SK-N-SH (cell line): Measurements from ENCODE around the gene DUSP15. TPM values are rescaled to one million over a fixed set of nuclear protein-coding genes. Genes with fewer than 3 reads are reported as not detected.

Source experiments
- CTCF ChIA-PET: fragments of 300-600, 350-600 bp; formaldehyde crosslinking; extraction: SDS; loops from one replicate; lab custom pipeline; 2021; lab: Yijun Ruan, JAX
- POLR2A ChIA-PET: fragments of 350-600 bp; sonication (Branson Sonifier 250); formaldehyde crosslinking; extraction: SDS; loops from one replicate; lab custom pipeline; 2020; ENCODE audit warnings: antibody characterized with exemption, inconsistent platforms; lab: Yijun Ruan, JAX
- DNase-seq: peaks from one replicate; pipeline ENCODE4 v3.0.0; 2012
- H2AFZ ChIP-seq: fragments of 200-600 bp; sonication (generic); 2 replicates; pipeline ENCODE4 v1.8.1; 2016; ENCODE audit warnings: antibody characterized with exemption, mild to moderate bottlenecking, low read depth
- H3F3A ChIP-seq: fragments of 200-600 bp; sonication (generic); replicated peaks from 2 replicates; pipeline ENCODE3; 2016; ENCODE audit warnings: antibody characterized with exemption, mild to moderate bottlenecking; ENCODE audit not compliant: insufficient read depth
- H3K27ac ChIP-seq, 2 experiments: fragments of 200-500 bp in 1 of 2; fragments of 200-600 bp in 1 of 2; sonication (Bioruptor generic) in 1 of 2; sonication (generic), shearing (Covaris generic) in 1 of 2; 2 replicates each; pipeline versions ENCODE4 v1.5.1 to v1.6.1; 2014 to 2016; ENCODE audit warnings: low read depth in 2 of 2, inconsistent platforms in 1 of 2, low read length in 1 of 2, mild to moderate bottlenecking in 1 of 2, mixed read lengths in 1 of 2
- H3K27me3 ChIP-seq: fragments of 200-600 bp; sonication (generic), shearing (Covaris generic); 2 replicates; pipeline ENCODE4 v1.6.1; 2016; ENCODE audit warnings: mixed run types; ENCODE audit not compliant: insufficient read depth
- H3K36me3 ChIP-seq, 2 experiments: fragments of 200-500 bp in 1 of 2; fragments of 200-600 bp in 1 of 2; sonication (Bioruptor generic) in 1 of 2; sonication (generic) in 1 of 2; replicated peaks in 1 of 2; 2 replicates each; pipeline versions ENCODE3 to v1.5.1; 2014 to 2016; ENCODE audit warnings: low read length in 1 of 2, mild to moderate bottlenecking in 1 of 2; ENCODE audit not compliant: insufficient read depth in 2 of 2, control insufficient read depth in 1 of 2
- H3K4me1 ChIP-seq, 2 experiments: fragments of 200-500 bp in 1 of 2; fragments of 200-600 bp in 1 of 2; sonication (Bioruptor generic) in 1 of 2; sonication (generic), shearing (Covaris generic) in 1 of 2; 2 replicates each; pipeline versions ENCODE4 v1.5.1 to v1.6.1; 2014 to 2016; ENCODE audit warnings: low read depth in 1 of 2, low read length in 1 of 2, mixed run types in 1 of 2; ENCODE audit not compliant: insufficient read depth in 2 of 2, control insufficient read depth in 1 of 2
- H3K4me2 ChIP-seq: fragments of 200-600 bp; sonication (generic), shearing (Covaris generic); 2 replicates; pipeline ENCODE4 v1.6.1; 2017; ENCODE audit warnings: mixed run types
- H3K4me3 ChIP-seq, 2 experiments: fragments of 200-500 bp in 1 of 2; fragments of 200-600 bp in 1 of 2; sonication (Bioruptor generic) in 1 of 2; sonication (generic), shearing (Covaris generic) in 1 of 2; 2 replicates each; pipeline versions ENCODE4 v1.5.1 to v1.8.1; 2014 to 2016; ENCODE audit warnings: low read depth in 2 of 2, inconsistent platforms in 1 of 2, low read length in 1 of 2, mild to moderate bottlenecking in 1 of 2, mixed read lengths in 1 of 2, moderate library complexity in 1 of 2
- H3K79me2 ChIP-seq: fragments of 200-600 bp; sonication (generic); 2 replicates; pipeline ENCODE4 v1.8.1; 2017; ENCODE audit warnings: mild to moderate bottlenecking; ENCODE audit not compliant: insufficient read depth
- H3K9ac ChIP-seq: fragments of 200-600 bp; sonication (generic); 2 replicates; pipeline ENCODE4 v1.6.1; 2017; ENCODE audit warnings: mixed run types
- H3K9me2 ChIP-seq: fragments of 200-600 bp; sonication (generic); 2 replicates; pipeline ENCODE4 v1.6.1; 2017; ENCODE audit warnings: mixed run types
- H3K9me3 ChIP-seq: fragments of 200-600 bp; sonication (generic); 2 replicates; pipeline ENCODE4 v1.6.1; 2017; ENCODE audit warnings: mixed run types, mild to moderate bottlenecking, moderate library complexity
- H4K20me1 ChIP-seq: fragments of 200-600 bp; sonication (generic); 2 replicates; pipeline ENCODE4 v1.6.1; 2017; ENCODE audit warnings: mild to moderate bottlenecking, mixed run types; ENCODE audit not compliant: insufficient read depth
- CHD2 ChIP-seq: fragments of 150-350 bp; IDR thresholded peaks from 2 replicates; pipeline ENCODE4 v1.6.1; 2018; ENCODE audit warnings: low read length; ENCODE audit not compliant: partially characterized antibody
- CTCF ChIP-seq: fragments of 200-600 bp; sonication (generic); IDR thresholded peaks from 2 replicates; pipeline ENCODE4 v1.6.1; 2017; ENCODE audit warnings: antibody characterized with exemption, mild to moderate bottlenecking, moderate library complexity
- ELF1 ChIP-seq: IDR thresholded peaks from 2 replicates; pipeline ENCODE4 v1.4.0; 2012
- FOXJ3 ChIP-seq: sonication (generic); formaldehyde crosslinking; IDR thresholded peaks from 2 replicates; pipeline ENCODE4 v1.5.1; 2020; ENCODE audit warnings: mild to moderate bottlenecking, missing genetic modification reagents
- GABPA ChIP-seq: IDR thresholded peaks from 2 replicates; pipeline ENCODE4 v1.4.0; 2012; ENCODE audit warnings: low read depth, mild to moderate bottlenecking
- MEF2A ChIP-seq: IDR thresholded peaks from 2 replicates; pipeline ENCODE4 v1.4.0; 2012; ENCODE audit warnings: low read depth, borderline replicate concordance
- MXI1 ChIP-seq: IDR thresholded peaks from 2 replicates; pipeline ENCODE4 v1.6.1; 2012; ENCODE audit warnings: mild to moderate bottlenecking, low read depth, low read length, improper control_type of control experiment
- NFIC ChIP-seq: IDR thresholded peaks from 2 replicates; pipeline ENCODE4 v1.4.0; 2012; ENCODE audit warnings: borderline replicate concordance
- NRF1 ChIP-seq: IDR thresholded peaks from 2 replicates; pipeline ENCODE4 v1.6.1; 2012; ENCODE audit warnings: low read depth, mild to moderate bottlenecking, low read length
- RCOR1 ChIP-seq: fragments of 150-350 bp; IDR thresholded peaks from 2 replicates; pipeline ENCODE4 v1.6.1; 2017; ENCODE audit warnings: antibody characterized with exemption, low read length
- REST ChIP-seq: IDR thresholded peaks from 2 replicates; pipeline ENCODE4 v1.6.1; 2012; ENCODE audit warnings: mild to moderate bottlenecking, low read depth, low read length, moderate library complexity
- RFX5 ChIP-seq: IDR thresholded peaks from 2 replicates; pipeline ENCODE4 v1.6.1; 2012; ENCODE audit warnings: mild to moderate bottlenecking, improper control_type of control experiment, low read length
- SMC3 ChIP-seq: IDR thresholded peaks from 2 replicates; pipeline ENCODE4 v1.6.1; 2012; ENCODE audit warnings: low read depth, low read length, improper control_type of control experiment
- TAF1 ChIP-seq: IDR thresholded peaks from 2 replicates; pipeline ENCODE4 v1.6.1; 2012; ENCODE audit warnings: low read depth, mild to moderate bottlenecking, low read length, moderate library complexity, borderline replicate concordance
- TEAD4 ChIP-seq: IDR thresholded peaks from 2 replicates; pipeline ENCODE4 v1.4.0; 2012; ENCODE audit warnings: mild to moderate bottlenecking, borderline replicate concordance; ENCODE audit not compliant: insufficient read depth
- YY1 ChIP-seq: IDR thresholded peaks from 2 replicates; pipeline ENCODE4 v1.4.0; 2012; ENCODE audit warnings: low read depth, mild to moderate bottlenecking
- ZBTB33 ChIP-seq: IDR thresholded peaks from 2 replicates; pipeline ENCODE4 v1.4.0; 2012; ENCODE audit warnings: low read depth, borderline replicate concordance
- WGBS: methylation state at CpG from one replicate; pipeline ENCODE4 v1.1.6; 2017; ENCODE audit warnings: low lambda C conversion rate; 5-methylcytosine and 5-hydroxymethylcytosine counted together
- polyA plus RNA-seq, 3 experiments: library from polyadenylated mRNA; depleted of rRNA; stranded (reverse); fragments of >200 nt; gene quantifications; 2 replicates each; pipeline ENCODE4 v1.2.3, GENCODE V29; 2012

Gene DUSP15
- polyA plus RNA-seq, 1 of the 3 experiments (the other 2 are of a cell fraction) = 5.4 TPM

- CTCF ChIA-PET = interaction anchor here (1.8 to 15.5 kb wide), 4 partner anchors 7 to 107 kb away, joined by 5 to 174 read pairs (median 44); partner anchors contain the start of gene FOXS1
- no peak overlapping the region for H3K4me3 ChIP-seq
- no peaks in the 10 kb centered on the region for H3K79me2 ChIP-seq
- no peak overlapping the region for H3K4me2 ChIP-seq
- peaks cover 8 to 21% of the 10 kb centered on the region in 2 experiments; a peak in 3 of 4 replicates for H3K4me1 ChIP-seq
- WGBS = 91% methylated on average over 6 of the region's 6 CpGs
- no peaks in the 10 kb centered on the region for H3K27me3 ChIP-seq
- POLR2A ChIA-PET = no interaction called here
- no peaks in the 10 kb centered on the region for H4K20me1 ChIP-seq
- H3K9me2 ChIP-seq = no peaks in the 10 kb centered on the region
- H3K9ac ChIP-seq = no peak overlapping the region
- no peaks in the 10 kb centered on the region for H3K36me3 ChIP-seq
- H3F3A ChIP-seq = peaks cover 9% of the 10 kb centered on the region
- H3K27ac ChIP-seq = no peak overlapping the region
- no peak for TF ChIP-seq ZBTB33
- no peak for TF ChIP-seq MXI1
- no peak for TF ChIP-seq TEAD4
- TF ChIP-seq TAF1 = no peak
- TF ChIP-seq GABPA = no peak
- TF ChIP-seq MEF2A = no peak
- no peak for TF ChIP-seq RFX5
- TF ChIP-seq ELF1 = no peak
- TF ChIP-seq RCOR1 = no peak
- no peak for TF ChIP-seq CHD2
- no peak for TF ChIP-seq REST
- TF ChIP-seq YY1 = no peak
- no peak for TF ChIP-seq NFIC
- TF ChIP-seq SMC3 = no peak
- no peak for TF ChIP-seq FOXJ3 (CRISPR knock-in tag)
- TF ChIP-seq CTCF = no peak
- no peak for TF ChIP-seq NRF1
- H3K9me3 ChIP-seq = no peaks in the 10 kb centered on the region
- H2AFZ ChIP-seq = no peak overlapping the region
- peak; percentile 9 for DNase-seq
Measured at GRCh38 chr20:31831211-31831610, 39.1 kb downstream of the DUSP15 start.
